ENCODE measurements around the gene NIPAL1.

The NIPAL1 gene

DNA sequence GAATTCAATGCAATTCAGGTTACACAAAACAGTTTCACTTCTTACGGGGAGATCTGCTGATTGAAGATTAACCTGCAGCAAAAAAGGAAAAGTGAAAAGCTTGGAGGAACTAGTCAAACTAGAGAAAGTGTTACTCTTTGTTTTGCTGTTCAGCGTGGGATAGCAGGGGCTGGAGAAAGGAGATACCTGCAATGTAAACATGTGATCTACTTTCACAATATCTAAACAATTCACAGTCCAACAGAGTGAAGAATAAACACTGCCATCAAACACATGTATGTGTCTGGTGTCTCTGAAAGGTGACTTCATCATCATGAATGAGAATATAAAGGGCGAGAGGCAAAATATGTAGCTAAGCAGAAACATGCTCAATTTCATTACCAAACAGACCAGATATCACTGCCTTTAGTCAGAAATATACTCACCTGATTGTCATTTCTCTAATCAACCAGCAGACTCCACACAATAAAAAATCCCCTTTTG, 26.4 kb downstream of the NIPAL1 start:
- no peak for DNase-seq (ENCODE audit: low read depth)
- no peak overlapping the region for H3K4me3 ChIP-seq (ENCODE audit: low read depth, low read length)
- TF ChIP-seq, protein P1, sequence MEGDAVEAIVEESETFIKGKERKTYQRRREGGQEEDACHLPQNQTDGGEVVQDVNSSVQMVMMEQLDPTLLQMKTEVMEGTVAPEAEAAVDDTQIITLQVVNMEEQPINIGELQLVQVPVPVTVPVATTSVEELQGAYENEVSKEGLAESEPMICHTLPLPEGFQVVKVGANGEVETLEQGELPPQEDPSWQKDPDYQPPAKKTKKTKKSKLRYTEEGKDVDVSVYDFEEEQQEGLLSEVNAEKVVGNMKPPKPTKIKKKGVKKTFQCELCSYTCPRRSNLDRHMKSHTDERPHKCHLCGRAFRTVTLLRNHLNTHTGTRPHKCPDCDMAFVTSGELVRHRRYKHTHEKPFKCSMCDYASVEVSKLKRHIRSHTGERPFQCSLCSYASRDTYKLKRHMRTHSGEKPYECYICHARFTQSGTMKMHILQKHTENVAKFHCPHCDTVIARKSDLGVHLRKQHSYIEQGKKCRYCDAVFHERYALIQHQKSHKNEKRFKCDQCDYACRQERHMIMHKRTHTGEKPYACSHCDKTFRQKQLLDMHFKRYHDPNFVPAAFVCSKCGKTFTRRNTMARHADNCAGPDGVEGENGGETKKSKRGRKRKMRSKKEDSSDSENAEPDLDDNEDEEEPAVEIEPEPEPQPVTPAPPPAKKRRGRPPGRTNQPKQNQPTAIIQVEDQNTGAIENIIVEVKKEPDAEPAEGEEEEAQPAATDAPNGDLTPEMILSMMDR (conservative IDR thresholded peaks at IDR 0.05; ENCODE audit: low read depth, low read length), result no peak

DNA sequence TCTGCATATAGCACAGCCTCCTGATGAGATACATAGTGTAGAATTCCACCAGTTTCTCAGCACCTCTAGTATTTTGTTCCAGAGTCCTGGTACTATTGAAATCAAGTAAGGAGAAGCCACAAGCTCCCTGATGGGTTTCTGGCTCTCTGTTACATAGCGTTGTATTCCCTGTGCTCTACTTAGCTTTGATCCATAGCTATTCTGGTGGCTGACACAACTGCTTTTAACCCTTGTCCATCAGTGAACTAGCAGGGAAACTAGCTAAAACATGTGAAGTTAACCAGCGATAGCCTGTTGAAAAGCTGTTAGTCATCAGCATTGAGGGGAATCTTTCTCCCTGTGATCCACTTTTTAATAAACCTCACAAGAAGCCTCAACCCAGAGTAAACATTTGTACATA, 26.9 kb downstream of the NIPAL1 start:
- no peak for DNase-seq (ENCODE audit: low read depth)
- TF ChIP-seq, protein P1 (conservative IDR thresholded peaks at IDR 0.05; ENCODE audit: low read depth, low read length), result no peak
- no peak overlapping the region for H3K4me3 ChIP-seq (ENCODE audit: low read depth, low read length)

DNA sequence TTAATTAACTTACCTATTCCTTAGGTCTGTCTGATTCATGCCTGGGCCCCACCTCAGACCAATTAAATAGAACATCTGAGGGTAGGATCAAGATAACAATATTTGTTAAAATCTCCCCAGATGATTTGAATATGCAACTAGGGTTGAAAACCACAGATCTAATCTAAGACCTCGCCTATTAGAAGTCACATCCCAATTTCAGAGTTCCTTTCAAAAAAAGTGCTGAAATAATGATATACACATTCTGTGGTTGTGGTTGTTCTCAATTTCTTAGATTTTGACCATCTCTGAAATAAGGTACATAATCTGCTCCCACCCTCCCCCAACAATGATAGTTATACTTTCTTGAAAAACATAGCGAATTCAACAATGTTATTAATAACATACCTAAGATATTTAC, 27.7 kb downstream of the NIPAL1 start:
- TF ChIP-seq, protein P1 (conservative IDR thresholded peaks at IDR 0.05; ENCODE audit: low read depth, low read length), result no peak
- no peak for DNase-seq (ENCODE audit: low read depth)
- H3K4me3 ChIP-seq (ENCODE audit: low read depth, low read length), result no peak overlapping the region

DNA sequence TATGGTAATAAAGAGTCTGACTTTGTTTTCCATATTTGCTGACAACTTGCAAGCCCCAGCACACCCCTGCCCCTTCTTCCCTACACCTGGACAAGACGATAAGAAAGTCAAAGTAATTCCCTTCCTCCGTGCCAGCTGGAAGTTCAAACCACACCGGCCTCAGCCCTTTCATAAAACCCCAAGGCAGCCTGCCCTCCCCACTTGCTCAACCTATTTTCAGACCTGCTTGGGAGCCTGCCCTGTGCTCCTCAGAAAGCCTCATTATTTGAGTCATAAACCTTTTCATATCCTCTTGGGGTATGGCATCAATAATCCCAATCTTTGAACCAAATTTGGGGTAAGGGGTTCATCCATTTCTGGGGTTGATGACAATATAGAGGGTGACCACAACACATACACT, 29.5 kb downstream of the NIPAL1 start:
- TF ChIP-seq, protein P1 (conservative IDR thresholded peaks at IDR 0.05; ENCODE audit: low read depth, low read length), result no peak
- no peak overlapping the region for H3K4me3 ChIP-seq (ENCODE audit: low read depth, low read length)
- no peak for DNase-seq (ENCODE audit: low read depth)

DNA sequence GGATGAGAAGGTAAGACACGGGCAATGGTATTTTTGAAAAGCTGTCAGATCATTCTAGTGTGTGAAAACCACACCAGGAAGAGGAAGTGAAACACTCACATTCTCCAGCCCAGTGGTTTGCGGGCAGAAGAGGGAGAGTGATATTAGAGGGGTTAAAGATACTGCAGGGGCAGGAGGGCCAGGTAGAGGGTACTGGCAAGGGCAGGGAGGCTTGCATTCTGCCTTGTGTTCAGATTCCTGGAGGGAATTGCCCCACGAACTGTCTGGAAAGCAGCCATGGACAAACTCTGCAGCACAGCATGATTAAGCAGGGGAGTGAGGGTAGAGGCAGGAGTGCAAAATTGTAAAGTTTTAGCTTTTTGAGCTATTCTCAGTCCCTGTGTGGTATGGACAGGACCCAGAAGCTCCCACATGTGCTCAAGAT, 30.9 kb downstream of the NIPAL1 start:
- TF ChIP-seq, protein P1 (conservative IDR thresholded peaks at IDR 0.05; ENCODE audit: low read depth, low read length), result no peak
- peak; percentile 28 for DNase-seq (ENCODE audit: low read depth)
- H3K4me3 ChIP-seq (ENCODE audit: low read depth, low read length), result peak overlapping the region; percentile 28

DNA sequence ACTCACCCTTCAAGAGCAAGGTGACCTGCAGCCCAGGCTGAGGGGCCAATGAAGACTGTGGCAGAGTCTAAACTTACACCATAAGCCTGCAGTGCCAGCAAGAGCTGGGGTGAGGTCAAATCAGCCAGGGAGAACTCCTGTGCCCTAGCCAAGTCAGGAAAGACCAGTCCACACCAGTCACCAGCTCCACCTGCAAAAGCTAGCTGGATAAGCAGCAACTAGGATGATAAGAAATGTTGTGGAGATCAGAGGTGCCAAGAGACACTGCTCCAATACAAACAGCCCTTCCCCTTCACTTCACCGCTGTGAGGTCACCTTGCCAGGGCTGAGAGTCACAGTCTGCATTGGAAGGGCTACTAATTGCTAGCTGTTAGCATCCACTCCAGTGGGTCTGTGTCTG, 31.3 kb downstream of the NIPAL1 start:
- H3K4me3 ChIP-seq (ENCODE audit: low read depth, low read length), result no peak overlapping the region
- TF ChIP-seq, protein P1 (conservative IDR thresholded peaks at IDR 0.05; ENCODE audit: low read depth, low read length), result no peak
- DNase-seq (ENCODE audit: low read depth), result no peak

DNA sequence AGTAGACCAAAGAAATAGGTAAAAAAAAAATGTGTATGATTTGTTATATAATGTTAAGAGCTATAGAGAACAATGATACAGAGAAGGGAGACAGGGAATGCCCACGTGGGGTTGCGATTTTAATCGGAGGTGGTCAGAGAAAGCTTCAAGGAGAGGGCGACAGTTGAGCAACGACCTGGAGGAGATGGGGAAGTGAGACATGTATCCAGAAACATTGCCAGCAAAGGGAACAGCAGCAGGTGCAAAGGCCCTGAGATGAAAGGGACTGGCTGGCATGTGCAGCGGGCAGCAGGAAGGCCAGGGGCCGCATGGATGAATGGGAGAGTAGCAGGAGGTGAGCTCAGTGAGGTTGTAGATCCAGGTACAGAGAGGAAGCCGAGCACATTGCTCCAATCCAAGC, 32.9 kb downstream of the NIPAL1 start:
- DNase-seq (ENCODE audit: low read depth), result no peak

More for the DNA sequence above, 32.9 kb downstream of the NIPAL1 start:
- TF ChIP-seq, protein P1 (conservative IDR thresholded peaks at IDR 0.05; ENCODE audit: low read depth, low read length), result no peak
- H3K4me3 ChIP-seq (ENCODE audit: low read depth, low read length), result no peak overlapping the region

All from choroid plexus epithelial cell (primary cell).